Measurements from ENCODE around the gene GAS6.

GAS6 gene

GRCh38 chr13:113817860-113818691 is 45.8 kb downstream of the GAS6 start:
- no peak for DNase-seq

GRCh38 chr13:113816946-113817859 is 46.7 kb downstream of the GAS6 start:
- DNase-seq = peak; percentile 87

GRCh38 chr13:113816254-113816929 is 47.5 kb downstream of the GAS6 start:
- DNase-seq = no peak

GRCh38 chr13:113815151-113816058 is 48.5 kb downstream of the GAS6 start:
- DNase-seq = peak; percentile 54

GRCh38 chr13:113814435-113814821 is 49.4 kb downstream of the GAS6 start:
- no peak for DNase-seq

GRCh38 chr13:113813749-113814434 is 50.0 kb downstream of the GAS6 start:
- DNase-seq = no peak

- DNase-seq = no peak
Observed at GRCh38 chr13:113813070-113813748, 50.7 kb downstream of the GAS6 start.

- no peak for DNase-seq
Observed at GRCh38 chr13:113812178-113813040, 51.5 kb downstream of the GAS6 start.

- no peak for DNase-seq
Observed at GRCh38 chr13:113811081-113811928, 52.6 kb downstream of the GAS6 start.

GRCh38 chr13:113810640-113811039 is 53.2 kb downstream of the GAS6 start:
- no peak for DNase-seq

- DNase-seq = no peak
Observed at GRCh38 chr13:113809934-113810333, 53.9 kb downstream of the GAS6 start.

GRCh38 chr13:113808058-113808834 is 55.6 kb downstream of the GAS6 start:
- DNase-seq = no peak

GRCh38 chr13:113806526-113806925 is 57.4 kb downstream of the GAS6 start:
- DNase-seq = no peak

GRCh38 chr13:113806104-113806471 is 57.8 kb downstream of the GAS6 start:
- no peak for DNase-seq

GRCh38 chr13:113805431-113806103 is 58.3 kb downstream of the GAS6 start:
- DNase-seq = no peak

- DNase-seq = no peak
Observed at GRCh38 chr13:113804703-113805430, 59.0 kb downstream of the GAS6 start.

Data from CD4-positive, alpha-beta T cell treated with Interleukin-21 for 1 hour (primary cell).